Measurements from ENCODE around the gene SLC9A8. TPM values are rescaled to one million over a fixed set of nuclear protein-coding genes. Genes with fewer than 3 reads are reported as not detected.

Gene SLC9A8
- total and polyA plus RNA-seq, 9 of the 15 experiments (the other 6 are each of a cell fraction or from before 2014, with no cell fraction given), result 0.56 to 9.7 (median 5.0) TPM

GRCh38 chr20:49823152-49823847 lies 10.7 kb downstream of the SLC9A8 start:
- Histone ChIP-seq H4K20me1 (replicated peaks; ENCODE audit: control insufficient read depth, insufficient read depth, low read length) (no peaks in the 10 kb centered on the region), H2AFZ (ENCODE audit: low read depth, low read length) (no peak overlapping the region), H3K9me3 (replicated peaks; ENCODE audit: control insufficient read depth, insufficient read depth, low read depth, low read length) (no peaks in the 10 kb centered on the region), H3K4me3 (no peak overlapping the region), H3K4me1 (replicated peaks in 1 of 2; ENCODE audit: control insufficient read depth in 2 of 2, insufficient read depth in 2 of 2, low read length in 2 of 2) (no peaks in the 10 kb centered on the region), H3K79me2 (ENCODE audit: control insufficient read depth, insufficient read depth, low read length) (no peaks in the 10 kb centered on the region; the same call in 2 of the 3 replicates), H3K4me2 (ENCODE audit: insufficient read depth, low read length) (no peak overlapping the region), H3K9me1 (ENCODE audit: control insufficient read depth, insufficient read depth, low read length) (no peaks in the 10 kb centered on the region), H3K9ac (ENCODE audit: insufficient read depth in 1 of 2, low read depth in 2 of 2, low read length in 2 of 2) (no peak overlapping the region), H3K27me3 (ENCODE audit: control insufficient read depth in 2 of 2, insufficient read depth in 2 of 2, low read length in 2 of 2) (no peaks in the 10 kb centered on the region), H3K27ac (ENCODE audit: extremely low read depth, low read depth, low read length) (no peak overlapping the region), H3K36me3 (ENCODE audit: control insufficient read depth, insufficient read depth, low read length) (peaks cover 53% of the 10 kb centered on the region)
- no peak for FAIRE-seq
- 54% methylated on average over 2 of the region's 2 CpGs for WGBS (ENCODE audit: insufficient coverage, low coverage, missing lambda C conversion rate)
- no TSS peak for BruUV-seq (replicated peaks)
- POLR2A ChIA-PET, result no interaction called here
- TF ChIP-seq KDM1A (IDR thresholded peaks at IDR 0.05) (0 out of 4 replicates have a peak, but pooled peaks of 1 of the 2 experiments have one; percentile 17), ESRRA (IDR thresholded peaks at IDR 0.05; ENCODE audit: borderline replicate concordance, low read depth) (peak; percentile 88), BCOR (IDR thresholded peaks at IDR 0.05) (no peak), PPARD (CRISPR knock-in tag; IDR thresholded peaks at IDR 0.05) (no peak), RBM25 (IDR thresholded peaks at IDR 0.05; ENCODE audit: low read depth, low read length, severe bottlenecking) (peak; percentile 62)
- intact Hi-C loops (cut with micrococcal nuclease) (no loop called here), in situ Hi-C loops (cut with MboI) (no loop called here)
- ATAC-seq, result no peak
- no peak for DNase-seq (ENCODE audit: extremely low read depth in 1 of 4, low spot score in 3 of 4)
- CTCF ChIA-PET (ENCODE audit: low intra/inter-chr PET ratio), result interaction anchor here (0.6 to 1.4 kb wide), 2 partner anchors 213 to 237 kb away, joined by 3 to 8 read pairs; no protein-coding TSS in a partner anchor

- peaks cover 48% of the 10 kb centered on the region for H3K36me3 ChIP-seq (ENCODE audit: control insufficient read depth, insufficient read depth, low read length)
- intact Hi-C loops (cut with micrococcal nuclease) (no loop called here), in situ Hi-C loops (cut with MboI) (no loop called here)
- BruUV-seq (replicated peaks), result no TSS peak
- no peaks in the 10 kb centered on the region for H3K9me3 ChIP-seq (replicated peaks; ENCODE audit: control insufficient read depth, insufficient read depth, low read depth, low read length)
- no peak overlapping the region for H3K9ac ChIP-seq (ENCODE audit: insufficient read depth in 1 of 2, low read depth in 2 of 2, low read length in 2 of 2)
- H3K27ac ChIP-seq (ENCODE audit: extremely low read depth, low read depth, low read length), result no peak overlapping the region
- H3K79me2 ChIP-seq (ENCODE audit: control insufficient read depth, insufficient read depth, low read length), result no peaks in the 10 kb centered on the region; the same call in 2 of the 3 replicates
- DNase-seq (ENCODE audit: extremely low read depth in 1 of 4, low spot score in 3 of 4), result no peak
- no peak for ATAC-seq
- no peak overlapping the region for H3K4me2 ChIP-seq (ENCODE audit: insufficient read depth, low read length)
- ChIA-PET CTCF (ENCODE audit: low intra/inter-chr PET ratio) (interaction anchor here (1.4 kb wide), 1 partner anchor 214 kb away, joined by 8 read pairs; no protein-coding TSS in a partner anchor), POLR2A (interaction anchor here (3.0 kb wide), 1 partner anchor 11 kb away, joined by 13 read pairs; the partner anchor contains the start of gene SLC9A8)
- H2AFZ ChIP-seq (ENCODE audit: low read depth, low read length), result no peak overlapping the region
- no peaks in the 10 kb centered on the region for H3K4me1 ChIP-seq (replicated peaks in 1 of 2; ENCODE audit: control insufficient read depth in 2 of 2, insufficient read depth in 2 of 2, low read length in 2 of 2)
- no peaks in the 10 kb centered on the region for H4K20me1 ChIP-seq (replicated peaks; ENCODE audit: control insufficient read depth, insufficient read depth, low read length)
- no peaks in the 10 kb centered on the region for H3K9me1 ChIP-seq (ENCODE audit: control insufficient read depth, insufficient read depth, low read length)
- FAIRE-seq, result no peak
- no peaks in the 10 kb centered on the region for H3K27me3 ChIP-seq (ENCODE audit: control insufficient read depth in 2 of 2, insufficient read depth in 2 of 2, low read length in 2 of 2)
- 92% methylated on average over 2 of the region's 2 CpGs for WGBS (ENCODE audit: insufficient coverage, low coverage, missing lambda C conversion rate)
- H3K4me3 ChIP-seq, result no peak overlapping the region
- TF ChIP-seq RBBP5 (IDR thresholded peaks at IDR 0.05; ENCODE audit: borderline replicate concordance, insufficient read depth, low read length, poor library complexity, severe bottlenecking) (no peak), SOX6 (IDR thresholded peaks at IDR 0.05) (no peak), SMARCE1 (IDR thresholded peaks at IDR 0.05) (no peak), BCOR (IDR thresholded peaks at IDR 0.05) (no peak), CBFA2T3 (IDR thresholded peaks at IDR 0.05) (no peak), THAP12 (CRISPR knock-in tag; IDR thresholded peaks at IDR 0.05) (no peak), CREBBP (IDR thresholded peaks at IDR 0.05; ENCODE audit: low read depth, low read length) (no peak), HNRNPUL1 (IDR thresholded peaks at IDR 0.05; ENCODE audit: low read length) (no peak), HCFC1 (IDR thresholded peaks at IDR 0.05; ENCODE audit: low read depth, low read length) (no peak), ZNF263 (CRISPR knock-in tag; IDR thresholded peaks at IDR 0.05; ENCODE audit: borderline replicate concordance) (no peak), PYGO2 (tag; IDR thresholded peaks at IDR 0.05) (no peak)
Observed at GRCh38 chr20:49824206-49824605, 11.6 kb downstream of the SLC9A8 start.

Measured in K562 (cell line).